Suprapubic skin (tissue), 4 donors: ENCODE results near the gene TACC3.

ENCODE experiments used
- POLR2A ChIP-seq, 2 donors: fragments of 450-650 bp; IDR thresholded peaks; one replicate each; pipeline ENCODE4 v1.6.1; 2017; ENCODE audit warnings: antibody characterized with exemption in 2 of 2, mild to moderate bottlenecking in 2 of 2, moderate library complexity in 2 of 2
- POLR2AphosphoS5 ChIP-seq, 3 donors: sonication (generic); formaldehyde crosslinking; IDR thresholded peaks; one replicate each; pipeline ENCODE4 v1.6.1; 2017; ENCODE audit warnings: antibody characterized with exemption in 3 of 3
- TF ChIP-seq, protein P1 (sequence below), 2 donors: fragments of 200-600 bp in 1 of 2; fragments of 450-650 bp in 1 of 2; sonication (generic) in 1 of 2; IDR thresholded peaks; one replicate each; pipeline ENCODE4 v1.5.1; 2016 to 2019; ENCODE audit warnings: antibody characterized with exemption in 2 of 2, mild to moderate bottlenecking in 1 of 2, moderate library complexity in 1 of 2

DNA sequence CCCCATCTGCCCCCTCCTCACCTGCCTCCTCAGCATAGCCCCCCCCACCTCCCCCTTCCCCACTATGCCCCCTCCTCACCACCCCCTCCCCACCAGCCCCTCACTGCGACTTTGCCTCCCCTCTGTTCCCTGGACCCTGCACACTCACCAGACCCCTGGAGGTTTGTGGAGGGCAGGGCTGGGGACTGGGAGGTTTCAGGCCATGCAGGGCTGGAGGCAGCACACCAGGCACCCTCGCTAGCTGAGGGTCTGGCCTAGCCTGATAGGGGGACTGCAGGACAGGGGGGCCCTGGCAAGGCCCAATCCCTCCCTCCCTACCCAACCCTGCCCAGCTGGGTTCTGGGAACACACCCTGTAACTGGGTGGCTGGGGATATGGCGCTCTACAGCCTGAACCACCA is 28.0 kb downstream of the TACC3 start:
- TF ChIP-seq, protein P1, sequence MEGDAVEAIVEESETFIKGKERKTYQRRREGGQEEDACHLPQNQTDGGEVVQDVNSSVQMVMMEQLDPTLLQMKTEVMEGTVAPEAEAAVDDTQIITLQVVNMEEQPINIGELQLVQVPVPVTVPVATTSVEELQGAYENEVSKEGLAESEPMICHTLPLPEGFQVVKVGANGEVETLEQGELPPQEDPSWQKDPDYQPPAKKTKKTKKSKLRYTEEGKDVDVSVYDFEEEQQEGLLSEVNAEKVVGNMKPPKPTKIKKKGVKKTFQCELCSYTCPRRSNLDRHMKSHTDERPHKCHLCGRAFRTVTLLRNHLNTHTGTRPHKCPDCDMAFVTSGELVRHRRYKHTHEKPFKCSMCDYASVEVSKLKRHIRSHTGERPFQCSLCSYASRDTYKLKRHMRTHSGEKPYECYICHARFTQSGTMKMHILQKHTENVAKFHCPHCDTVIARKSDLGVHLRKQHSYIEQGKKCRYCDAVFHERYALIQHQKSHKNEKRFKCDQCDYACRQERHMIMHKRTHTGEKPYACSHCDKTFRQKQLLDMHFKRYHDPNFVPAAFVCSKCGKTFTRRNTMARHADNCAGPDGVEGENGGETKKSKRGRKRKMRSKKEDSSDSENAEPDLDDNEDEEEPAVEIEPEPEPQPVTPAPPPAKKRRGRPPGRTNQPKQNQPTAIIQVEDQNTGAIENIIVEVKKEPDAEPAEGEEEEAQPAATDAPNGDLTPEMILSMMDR (IDR thresholded peaks at IDR 0.05), result no peak
- TF ChIP-seq POLR2A (IDR thresholded peaks at IDR 0.05) (no peak), POLR2AphosphoS5 (IDR thresholded peaks at IDR 0.05) (no peak)
